ENCODE measurements around the gene MPZL1. TPM values are rescaled to one million over a fixed set of nuclear protein-coding genes. Genes with fewer than 3 reads are reported as not detected.

The MPZL1 gene
- total RNA-seq, 2 experiments from 2014 or later = 14.8 to 15.4 TPM

DNA sequence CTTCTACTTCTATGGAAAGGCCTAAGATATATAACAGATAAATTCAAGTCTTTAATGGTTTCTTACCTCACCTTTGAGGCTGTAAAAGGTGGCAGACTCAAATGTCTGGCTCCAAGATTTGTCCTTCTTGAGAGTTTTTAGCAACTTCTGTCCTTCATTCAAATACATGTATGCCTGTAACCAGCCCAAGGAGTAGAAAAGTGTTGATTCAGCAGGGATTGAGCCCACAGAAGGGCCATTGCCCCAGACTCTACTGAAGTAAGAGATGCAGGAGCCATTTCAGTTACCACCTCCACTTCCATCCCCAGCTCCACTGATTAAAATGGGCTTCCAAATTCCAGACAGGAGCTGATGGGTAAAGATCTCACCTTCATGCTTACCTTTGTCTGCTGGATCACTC, 112.1 kb downstream of the MPZL1 start:
- no peak overlapping the region for H3K27ac Mint-ChIP-seq
- intact Hi-C loops (cut with micrococcal nuclease) = no loop called here
- TF ChIP-seq, protein P1, sequence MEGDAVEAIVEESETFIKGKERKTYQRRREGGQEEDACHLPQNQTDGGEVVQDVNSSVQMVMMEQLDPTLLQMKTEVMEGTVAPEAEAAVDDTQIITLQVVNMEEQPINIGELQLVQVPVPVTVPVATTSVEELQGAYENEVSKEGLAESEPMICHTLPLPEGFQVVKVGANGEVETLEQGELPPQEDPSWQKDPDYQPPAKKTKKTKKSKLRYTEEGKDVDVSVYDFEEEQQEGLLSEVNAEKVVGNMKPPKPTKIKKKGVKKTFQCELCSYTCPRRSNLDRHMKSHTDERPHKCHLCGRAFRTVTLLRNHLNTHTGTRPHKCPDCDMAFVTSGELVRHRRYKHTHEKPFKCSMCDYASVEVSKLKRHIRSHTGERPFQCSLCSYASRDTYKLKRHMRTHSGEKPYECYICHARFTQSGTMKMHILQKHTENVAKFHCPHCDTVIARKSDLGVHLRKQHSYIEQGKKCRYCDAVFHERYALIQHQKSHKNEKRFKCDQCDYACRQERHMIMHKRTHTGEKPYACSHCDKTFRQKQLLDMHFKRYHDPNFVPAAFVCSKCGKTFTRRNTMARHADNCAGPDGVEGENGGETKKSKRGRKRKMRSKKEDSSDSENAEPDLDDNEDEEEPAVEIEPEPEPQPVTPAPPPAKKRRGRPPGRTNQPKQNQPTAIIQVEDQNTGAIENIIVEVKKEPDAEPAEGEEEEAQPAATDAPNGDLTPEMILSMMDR (IDR thresholded peaks at IDR 0.05) = no peak
- POLR2A ChIA-PET = no interaction called here
- H3K4me3 Mint-ChIP-seq = no peak overlapping the region
- H3K4me1 Mint-ChIP-seq (ENCODE audit: low read depth) = peaks cover 4% of the 10 kb centered on the region
- peaks cover 4% of the 10 kb centered on the region for H3K27me3 Mint-ChIP-seq
- H3K36me3 Mint-ChIP-seq (ENCODE audit: low read depth) = no peaks in the 10 kb centered on the region
- ATAC-seq (no peak), DNase-seq (no peak)
- no peaks in the 10 kb centered on the region for H3K9me3 Mint-ChIP-seq
- CTCF ChIA-PET = no interaction called here

GRCh38 chr1:167836197-167836596, 114.4 kb downstream of the MPZL1 start:
- ATAC-seq (no peak), DNase-seq (no peak)
- TF ChIP-seq, protein P1 (IDR thresholded peaks at IDR 0.05) = no peak
- Mint-ChIP-seq H3K27ac (no peak overlapping the region), H3K36me3 (ENCODE audit: low read depth) (no peaks in the 10 kb centered on the region), H3K4me3 (no peak overlapping the region), H3K27me3 (peaks cover 4% of the 10 kb centered on the region), H3K4me1 (ENCODE audit: low read depth) (peaks cover 4% of the 10 kb centered on the region), H3K9me3 (no peaks in the 10 kb centered on the region)
- POLR2A ChIA-PET = no interaction called here
- intact Hi-C loops (cut with micrococcal nuclease) = no loop called here
- CTCF ChIA-PET = interaction anchor here (1.3 kb wide), 1 partner anchor 56 kb away, joined by 3 read pairs; no protein-coding TSS in a partner anchor

DNA sequence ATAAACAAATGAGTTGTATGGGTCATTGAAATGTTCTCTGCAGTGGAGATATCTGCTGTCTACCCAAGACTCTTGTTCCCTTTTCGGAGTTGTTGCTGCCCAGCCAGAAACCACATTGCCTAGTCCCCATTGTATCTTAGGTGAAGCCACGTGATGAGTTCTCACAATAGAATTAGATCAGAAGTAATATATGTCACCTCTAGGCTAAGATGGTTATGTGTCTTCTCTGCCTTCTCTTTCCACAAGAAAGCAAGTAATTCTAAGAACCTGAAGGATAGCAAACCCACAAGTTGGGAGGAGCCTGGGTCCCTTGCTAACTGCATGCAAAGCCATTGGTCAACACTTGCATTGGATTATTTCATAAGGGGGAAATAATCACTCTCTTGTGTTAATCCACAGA, 115.5 kb downstream of the MPZL1 start:
- Mint-ChIP-seq H3K4me3 (no peak overlapping the region), H3K27ac (no peak overlapping the region), H3K9me3 (no peaks in the 10 kb centered on the region), H3K4me1 (ENCODE audit: low read depth) (peaks cover 4% of the 10 kb centered on the region), H3K27me3 (peaks cover 4% of the 10 kb centered on the region), H3K36me3 (ENCODE audit: low read depth) (no peaks in the 10 kb centered on the region)
- ATAC-seq = peak; percentile 68
- DNase-seq = peak; percentile 17
- intact Hi-C loops (cut with micrococcal nuclease) = no loop called here
- POLR2A ChIA-PET = no interaction called here
- CTCF ChIA-PET = interaction anchor here (1.3 kb wide), 1 partner anchor 55 kb away, joined by 3 read pairs; no protein-coding TSS in a partner anchor
- TF ChIP-seq, protein P1 (IDR thresholded peaks at IDR 0.05) = no peak

DNA sequence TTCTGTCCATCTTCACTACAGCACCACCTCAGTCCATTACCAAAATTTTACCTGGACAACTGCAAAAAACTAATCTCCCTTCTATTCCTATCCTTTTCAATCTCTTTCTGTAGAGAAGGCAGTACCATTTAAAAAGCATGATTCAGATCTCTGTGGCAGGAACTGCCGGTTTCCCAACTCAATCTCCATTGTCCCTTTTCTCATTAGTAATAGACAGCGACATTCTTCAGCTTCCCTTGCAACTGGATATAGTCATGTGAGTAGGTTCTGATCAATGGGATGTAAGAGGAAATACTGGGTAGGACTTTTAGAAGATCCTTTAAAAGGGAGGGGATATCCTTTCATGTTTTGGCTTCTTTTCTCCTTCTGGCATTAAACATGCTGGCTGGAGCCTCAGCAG, 117.2 kb downstream of the MPZL1 start:
- H3K27me3 Mint-ChIP-seq = peaks cover 2% of the 10 kb centered on the region
- ATAC-seq (no peak), DNase-seq (no peak)
- H3K36me3 Mint-ChIP-seq (ENCODE audit: low read depth) = no peaks in the 10 kb centered on the region
- H3K4me1 Mint-ChIP-seq (ENCODE audit: low read depth) = peaks cover 4% of the 10 kb centered on the region
- no peak overlapping the region for H3K4me3 Mint-ChIP-seq
- TF ChIP-seq, protein P1 (IDR thresholded peaks at IDR 0.05) = no peak
- H3K9me3 Mint-ChIP-seq = no peaks in the 10 kb centered on the region
- ChIA-PET POLR2A (interaction anchor here (1.2 kb wide), 1 partner anchor 126 kb away, joined by 3 read pairs; no protein-coding TSS in a partner anchor), CTCF (no interaction called here)
- intact Hi-C loops (cut with micrococcal nuclease) = no loop called here
- H3K27ac Mint-ChIP-seq = no peak overlapping the region

Other genes starting within 250 kb of the MPZL1 start
- 100 to 1,000 TPM; 224 to 229 TPM for gene CD247, start 203.5 kb upstream of the MPZL1 start, total RNA-seq
- 1 to 10 TPM; 9.7 to 10.0 TPM for gene CREG1, start 168.2 kb upstream of the MPZL1 start, total RNA-seq
- gene RCSD1, start 91.8 kb upstream of the MPZL1 start, total RNA-seq = 10 to 100 TPM; 66.4 to 67.9 TPM
- gene ADCY10, start 192.2 kb downstream of the MPZL1 start, total RNA-seq = under 1 TPM in 1 of 2 experiments, not detected in 1; 0.05 TPM
- 10 to 100 TPM; 21.6 to 22.6 TPM for gene DCAF6, start 214.7 kb downstream of the MPZL1 start, total RNA-seq
- gene MPC2, start 215.1 kb downstream of the MPZL1 start, total RNA-seq = 10 to 100 TPM; 64.9 to 69.4 TPM